Embryonic facial prominence (tissue), 1 donor: ENCODE measurements around the gene PLSCR4.
"Not testable (repeated sequence)": the region's sequence is repeated elsewhere in the genome, so short reads cannot be mapped to it uniquely, and the experiment has no call there.

Experiments used
- DNase-seq: peaks from one replicate; pipeline ENCODE4 v3.0.0-alpha.2; 2016; ENCODE audit errors: extremely low spot score

The PLSCR4 gene

GRCh38 chr3:146247911-146248310 is 3.0 kb downstream of the PLSCR4 start:
- no peak for DNase-seq

GRCh38 chr3:146246526-146246925 is 4.4 kb downstream of the PLSCR4 start:
- DNase-seq = no peak

- no peak for DNase-seq
Measured at GRCh38 chr3:146243559-146243958, 7.3 kb downstream of the PLSCR4 start.

- DNase-seq = no peak
Measured at GRCh38 chr3:146241523-146242240, 9.2 kb downstream of the PLSCR4 start.

GRCh38 chr3:146233487-146233886 is 17.4 kb downstream of the PLSCR4 start:
- no peak for DNase-seq

GRCh38 chr3:146227486-146227885 is 23.4 kb downstream of the PLSCR4 start:
- no peak for DNase-seq

- DNase-seq = no peak
Measured at GRCh38 chr3:146226881-146227280, 24.0 kb downstream of the PLSCR4 start.

GRCh38 chr3:146225458-146225857 is 25.4 kb downstream of the PLSCR4 start:
- DNase-seq = not testable (repeated sequence)

- no peak for DNase-seq
Measured at GRCh38 chr3:146223401-146224373, 27.2 kb downstream of the PLSCR4 start.

GRCh38 chr3:146222204-146223046 is 28.5 kb downstream of the PLSCR4 start:
- no peak for DNase-seq

GRCh38 chr3:146221276-146221675 is 29.6 kb downstream of the PLSCR4 start:
- no peak for DNase-seq

- no peak for DNase-seq
Measured at GRCh38 chr3:146218880-146219866, 31.7 kb downstream of the PLSCR4 start.

GRCh38 chr3:146217324-146217723 is 33.6 kb downstream of the PLSCR4 start:
- no peak for DNase-seq

GRCh38 chr3:146214493-146214892 is 36.4 kb downstream of the PLSCR4 start:
- no peak for DNase-seq

GRCh38 chr3:146209371-146209770 is 41.5 kb downstream of the PLSCR4 start:
- no peak for DNase-seq

- DNase-seq = no peak
Measured at GRCh38 chr3:146203776-146204175, 47.1 kb downstream of the PLSCR4 start.

- DNase-seq = no peak
Measured at GRCh38 chr3:146200461-146201220, 50.3 kb downstream of the PLSCR4 start.

- DNase-seq = no peak
Measured at GRCh38 chr3:146199762-146200161, 51.1 kb downstream of the PLSCR4 start.

GRCh38 chr3:146196789-146197188 is 54.1 kb downstream of the PLSCR4 start:
- no peak for DNase-seq

GRCh38 chr3:146195605-146196004 is 55.3 kb downstream of the PLSCR4 start:
- DNase-seq = no peak
